CD14-positive monocyte (primary cell): Measurements from ENCODE around the gene SSH3. TPM values are rescaled to one million over a fixed set of nuclear protein-coding genes. Genes with fewer than 3 reads are reported as not detected.

Experiments used
- DNase-seq, 3 donors: peaks; one replicate each; pipeline ENCODE4 v3.0.0-alpha.2; 2011 to 2022
- H2AFZ ChIP-seq: 2 replicates; pipeline ENCODE4 v1.6.0; 2012; ENCODE audit warnings: mild to moderate bottlenecking, low read depth, low read length, inconsistent platforms; ENCODE audit not compliant: insufficient read depth, poor library complexity, severe bottlenecking
- H3K27ac ChIP-seq, 2 donors: 1 replicate in 1 of 2; 2 replicates in 1 of 2; pipeline ENCODE4 v1.5.1; 2012 to 2013; ENCODE audit warnings: low read length in 2 of 2, control low read depth in 1 of 2, inconsistent platforms in 1 of 2, low read depth in 1 of 2, mild to moderate bottlenecking in 1 of 2
- H3K27me3 ChIP-seq, 2 donors: one replicate each; pipeline versions ENCODE4 v1.6.0 to v1.6.1; 2011 to 2013; ENCODE audit warnings: low read length in 2 of 2; ENCODE audit not compliant: control insufficient read depth in 2 of 2, insufficient read depth in 2 of 2
- H3K36me3 ChIP-seq, 2 donors: replicated peaks in 1 of 2; 1 replicate in 1 of 2; 2 replicates in 1 of 2; pipeline versions ENCODE4 v1.5.1 to v1.6.1; 2012 to 2013; ENCODE audit warnings: low read length in 2 of 2, control low read depth in 1 of 2, inconsistent platforms in 1 of 2, mild to moderate bottlenecking in 1 of 2; ENCODE audit not compliant: insufficient read depth in 2 of 2, control insufficient read depth in 1 of 2
- H3K4me1 ChIP-seq, 2 donors: 1 replicate in 1 of 2; 2 replicates in 1 of 2; pipeline versions ENCODE4 v1.5.1 to v1.6.1; 2012 to 2013; ENCODE audit warnings: low read length in 2 of 2, control low read depth in 1 of 2, inconsistent platforms in 1 of 2, mild to moderate bottlenecking in 1 of 2, moderate library complexity in 1 of 2; ENCODE audit not compliant: insufficient read depth in 2 of 2, control insufficient read depth in 1 of 2
- H3K4me2 ChIP-seq: replicated peaks from 2 replicates; pipeline ENCODE3; 2012; ENCODE audit warnings: low read length, moderate library complexity, mild to moderate bottlenecking; ENCODE audit not compliant: poor library complexity, severe bottlenecking; ENCODE audit errors: extremely low read depth
- H3K4me3 ChIP-seq, 3 experiments: fragments of 200-600 bp in 1 of 3; sonication (generic) in 1 of 3; replicated peaks in 1 of 3; 1 replicate in 2 of 3; 2 replicates in 1 of 3; pipeline ENCODE4 v1.5.1; 2011 to 2013; ENCODE audit warnings: low read length in 3 of 3, mild to moderate bottlenecking in 3 of 3, control low read depth in 2 of 3, low read depth in 2 of 3, inconsistent platforms in 1 of 3, moderate library complexity in 1 of 3
- H3K79me2 ChIP-seq: 2 replicates; pipeline ENCODE4 v1.6.0; 2012; ENCODE audit warnings: mild to moderate bottlenecking, control low read depth, inconsistent platforms, low read length, moderate library complexity; ENCODE audit not compliant: insufficient read depth
- H3K9ac ChIP-seq: 2 replicates; pipeline ENCODE4 v1.6.0; 2017; ENCODE audit warnings: low read length, mild to moderate bottlenecking; ENCODE audit not compliant: insufficient read depth, poor library complexity, severe bottlenecking
- H3K9me3 ChIP-seq, 2 donors: replicated peaks in 1 of 2; 1 replicate in 1 of 2; 2 replicates in 1 of 2; pipeline versions ENCODE4 v1.5.1 to v1.6.1; 2012 to 2013; ENCODE audit warnings: low read length in 2 of 2, control low read depth in 1 of 2; ENCODE audit not compliant: control insufficient read depth in 1 of 2, insufficient read depth in 1 of 2
- H4K20me1 ChIP-seq: 2 replicates; pipeline ENCODE4 v1.6.0; 2012; ENCODE audit warnings: mild to moderate bottlenecking, low read length, control low read depth, moderate library complexity; ENCODE audit not compliant: insufficient read depth
- H3K27ac Mint-ChIP-seq, 7 donors: one replicate each; pipeline ENCODE4 v1.8.0; 2020; ENCODE audit warnings: mild to moderate bottlenecking in 7 of 7, mixed read lengths in 7 of 7, moderate library complexity in 6 of 7, inconsistent platforms in 2 of 7
- H3K27me3 Mint-ChIP-seq, 3 donors: one replicate each; pipeline ENCODE4 v1.8.0; 2021 to 2022; ENCODE audit warnings: low read depth in 3 of 3, mild to moderate bottlenecking in 3 of 3, mixed read lengths in 3 of 3, moderate library complexity in 3 of 3, inconsistent platforms in 1 of 3
- H3K36me3 Mint-ChIP-seq, 2 donors: one replicate each; pipeline ENCODE4 v1.8.0; 2020; ENCODE audit warnings: mixed read lengths in 2 of 2, inconsistent platforms in 1 of 2, mild to moderate bottlenecking in 1 of 2
- H3K4me1 Mint-ChIP-seq: one replicate; pipeline ENCODE4 v1.8.0; 2020; ENCODE audit warnings: mild to moderate bottlenecking, mixed read lengths
- H3K4me3 Mint-ChIP-seq, 2 donors: one replicate each; pipeline ENCODE4 v1.8.0; 2020; ENCODE audit warnings: mild to moderate bottlenecking in 2 of 2, mixed read lengths in 2 of 2, moderate library complexity in 1 of 2
- H3K9me3 Mint-ChIP-seq, 7 donors: one replicate each; pipeline ENCODE4 v1.8.0; 2020 to 2022; ENCODE audit warnings: mixed read lengths in 7 of 7, mild to moderate bottlenecking in 6 of 7, moderate library complexity in 6 of 7, inconsistent platforms in 2 of 7
- WGBS: methylation state at CpG from one replicate; pipeline ENCODE4 v1.1.5; 2013; ENCODE audit warnings: missing lambda C conversion rate; ENCODE audit not compliant: insufficient coverage; 5-methylcytosine and 5-hydroxymethylcytosine counted together
- intact Hi-C, 2 donors: fragments of 100-400 bp; cut with micrococcal nuclease; formaldehyde crosslinking; loops; one replicate each; pipeline versions ENCODE4 v1.15.0 to v1.15.1; 2023
- polyA plus RNA-seq, 3 donors: library from polyadenylated mRNA; depleted of rRNA in 1 of 3; unstranded in 2 of 3; stranded (reverse) in 1 of 3; fragments of 300-500 nt in 2 of 3; fragments of >200 nt in 1 of 3; fragmentation: Illumina TruSeq in 2 of 3; gene quantifications; 1 replicate in 2 of 3; 2 replicates in 1 of 3; pipeline ENCODE4 v1.2.3, GENCODE V29; 2012 to 2021
- TF ChIP-seq, protein P1 (sequence below): fragments of 200-600 bp; IDR thresholded peaks from one replicate; pipeline ENCODE4 v1.8.0; 2022; ENCODE audit warnings: antibody characterized with exemption, mild to moderate bottlenecking

Gene SSH3
- polyA plus RNA-seq, 3 donors = 3.6 to 23.3 (median 5.8) TPM

DNA sequence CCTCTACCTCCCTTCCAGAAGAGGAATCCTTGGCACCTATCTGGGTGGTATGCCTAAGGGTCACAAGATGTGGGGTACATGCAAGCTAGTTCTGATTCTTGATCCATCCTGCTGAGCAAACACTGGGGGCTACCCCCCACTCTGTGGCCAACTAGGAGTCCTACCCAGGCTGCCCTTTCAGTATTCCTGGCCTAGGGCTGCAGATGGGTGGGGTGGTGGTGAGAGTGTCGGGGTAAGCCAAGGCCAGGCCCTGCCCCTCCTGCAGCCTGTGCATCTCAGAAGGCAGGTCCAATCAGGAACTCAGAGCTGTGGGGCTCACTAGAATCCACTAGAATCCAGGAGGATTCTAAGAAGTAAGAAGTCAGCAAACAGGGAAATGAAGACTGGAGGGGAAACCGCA lies 10.9 kb downstream of the SSH3 start:
- TF ChIP-seq, protein P1, sequence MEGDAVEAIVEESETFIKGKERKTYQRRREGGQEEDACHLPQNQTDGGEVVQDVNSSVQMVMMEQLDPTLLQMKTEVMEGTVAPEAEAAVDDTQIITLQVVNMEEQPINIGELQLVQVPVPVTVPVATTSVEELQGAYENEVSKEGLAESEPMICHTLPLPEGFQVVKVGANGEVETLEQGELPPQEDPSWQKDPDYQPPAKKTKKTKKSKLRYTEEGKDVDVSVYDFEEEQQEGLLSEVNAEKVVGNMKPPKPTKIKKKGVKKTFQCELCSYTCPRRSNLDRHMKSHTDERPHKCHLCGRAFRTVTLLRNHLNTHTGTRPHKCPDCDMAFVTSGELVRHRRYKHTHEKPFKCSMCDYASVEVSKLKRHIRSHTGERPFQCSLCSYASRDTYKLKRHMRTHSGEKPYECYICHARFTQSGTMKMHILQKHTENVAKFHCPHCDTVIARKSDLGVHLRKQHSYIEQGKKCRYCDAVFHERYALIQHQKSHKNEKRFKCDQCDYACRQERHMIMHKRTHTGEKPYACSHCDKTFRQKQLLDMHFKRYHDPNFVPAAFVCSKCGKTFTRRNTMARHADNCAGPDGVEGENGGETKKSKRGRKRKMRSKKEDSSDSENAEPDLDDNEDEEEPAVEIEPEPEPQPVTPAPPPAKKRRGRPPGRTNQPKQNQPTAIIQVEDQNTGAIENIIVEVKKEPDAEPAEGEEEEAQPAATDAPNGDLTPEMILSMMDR = no peak
- no peak overlapping the region for H3K4me2 ChIP-seq
- Mint-ChIP-seq H3K27ac (no peak overlapping the region), H3K36me3 (peaks cover 22 to 27% of the 10 kb centered on the region in 2 donors), H3K27me3 (peaks cover 4 to 15% (median 12%) of the 10 kb centered on the region in 3 donors), H3K4me1 (peaks cover 40% of the 10 kb centered on the region), H3K4me3 (peak overlapping the region in 1 of 2 donors; percentile 20), H3K9me3 (no peaks in the 10 kb centered on the region)
- peaks cover 43 to 49% of the 10 kb centered on the region in 2 donors for H3K4me1 ChIP-seq
- H3K9ac ChIP-seq = no peak overlapping the region
- intact Hi-C loops = no loop called here
- peaks cover 24 to 26% of the 10 kb centered on the region in 2 donors for H3K36me3 ChIP-seq
- H3K9me3 ChIP-seq = no peaks in the 10 kb centered on the region
- no peak overlapping the region for H3K27ac ChIP-seq
- H3K79me2 ChIP-seq = no peaks in the 10 kb centered on the region
- H3K27me3 ChIP-seq = peaks cover 0 to 4% of the 10 kb centered on the region in 2 donors
- no peak for DNase-seq
- peaks cover 4% of the 10 kb centered on the region for H4K20me1 ChIP-seq
- no peak overlapping the region for H3K4me3 ChIP-seq
- no peak overlapping the region for H2AFZ ChIP-seq
- no CpG with 5 or more reads among the region's 2 CpGs for WGBS

DNA sequence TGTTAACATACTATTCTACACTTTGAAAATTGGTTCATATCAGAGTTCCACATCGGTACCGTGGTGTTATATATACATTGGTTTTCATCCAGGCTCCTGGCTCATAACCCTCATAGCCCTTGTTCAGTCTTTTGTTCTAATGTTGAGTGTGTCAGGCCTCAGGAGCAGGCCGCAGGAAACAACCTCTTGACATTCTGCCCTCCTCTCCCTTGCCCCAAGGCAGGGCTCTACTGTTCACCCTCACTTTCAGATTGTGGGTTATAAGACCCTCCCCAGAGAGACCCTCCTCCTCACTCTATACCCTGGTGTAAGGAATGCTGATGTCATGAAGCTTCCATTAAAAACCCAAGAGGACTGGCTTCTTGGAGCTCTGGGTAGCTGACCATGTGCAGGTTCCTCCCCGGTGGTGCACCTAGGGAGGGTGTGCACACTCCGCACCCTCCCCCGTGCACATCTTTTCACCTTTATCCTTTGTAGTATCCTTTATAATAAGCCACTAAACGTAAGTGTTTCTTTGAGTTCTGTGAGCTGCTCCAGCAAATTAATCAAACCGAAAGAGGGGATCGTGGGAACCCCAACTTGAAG lies 12.1 kb downstream of the SSH3 start:
- Histone ChIP-seq H2AFZ (no peak overlapping the region), H3K36me3 (peaks cover 12 to 14% of the 10 kb centered on the region in 2 donors), H3K4me3 (no peak overlapping the region), H3K4me2 (no peak overlapping the region), H4K20me1 (no peaks in the 10 kb centered on the region), H3K27ac (no peak overlapping the region), H3K9ac (no peak overlapping the region), H3K27me3 (peaks cover 0 to 4% of the 10 kb centered on the region in 2 donors), H3K79me2 (no peaks in the 10 kb centered on the region), H3K9me3 (no peaks in the 10 kb centered on the region), H3K4me1 (peaks cover 43 to 49% of the 10 kb centered on the region in 2 donors)
- Mint-ChIP-seq H3K4me1 (peaks cover 40% of the 10 kb centered on the region), H3K9me3 (no peaks in the 10 kb centered on the region), H3K36me3 (peaks cover 10 to 15% of the 10 kb centered on the region in 2 donors), H3K27me3 (peaks cover 4 to 15% (median 12%) of the 10 kb centered on the region in 3 donors), H3K27ac (peak overlapping the region in 1 of 7 donors; percentile 68), H3K4me3 (no peak overlapping the region)
- TF ChIP-seq, protein P1 = no peak
- intact Hi-C loops = no loop called here
- 98% methylated on average over 6 of the region's 9 CpGs for WGBS
- no peak for DNase-seq
